GM23338 (cell line): Measurements from ENCODE around the gene RGL1.

Experiments
- CREB1 ChIP-seq: fragments of 250-450 bp; sonication (Bioruptor Pico); IDR thresholded peaks from 2 replicates; pipeline ENCODE4 v1.5.0; 2020; ENCODE audit warnings: low read depth, mild to moderate bottlenecking, moderate library complexity
- EZH2 ChIP-seq: fragments of 200-600 bp; sonication (generic); IDR thresholded peaks from one replicate; pipeline ENCODE4 v1.8.0; 2017; ENCODE audit warnings: antibody characterized with exemption, mild to moderate bottlenecking, low read depth; ENCODE audit not compliant: unreplicated experiment
- EZH2phosphoT487 ChIP-seq: fragments of 200-600 bp; sonication (generic); IDR thresholded peaks from one replicate; pipeline ENCODE4 v1.8.1; 2018; ENCODE audit warnings: antibody characterized with exemption; ENCODE audit not compliant: unreplicated experiment
- TF ChIP-seq, protein P1 (sequence below), 2 experiments: fragments of 200-600 bp in 1 of 2; sonication (generic) in 1 of 2; conservative IDR thresholded peaks; 2 replicates each; pipeline versions ENCODE4 v1.5.1 to v1.6.1; 2016 to 2017; ENCODE audit warnings: antibody characterized with exemption in 2 of 2, low read depth in 2 of 2, mild to moderate bottlenecking in 2 of 2, moderate library complexity in 1 of 2
- TF ChIP-seq, protein P2 (sequence below): IDR thresholded peaks from one replicate; pipeline ENCODE4 v1.6.1; 2018; ENCODE audit warnings: antibody characterized with exemption; ENCODE audit not compliant: unreplicated experiment
- TF ChIP-seq, protein P3 (sequence below): IDR thresholded peaks from 2 replicates; pipeline ENCODE4 v1.6.1; 2016; ENCODE audit warnings: antibody characterized with exemption

DNA sequence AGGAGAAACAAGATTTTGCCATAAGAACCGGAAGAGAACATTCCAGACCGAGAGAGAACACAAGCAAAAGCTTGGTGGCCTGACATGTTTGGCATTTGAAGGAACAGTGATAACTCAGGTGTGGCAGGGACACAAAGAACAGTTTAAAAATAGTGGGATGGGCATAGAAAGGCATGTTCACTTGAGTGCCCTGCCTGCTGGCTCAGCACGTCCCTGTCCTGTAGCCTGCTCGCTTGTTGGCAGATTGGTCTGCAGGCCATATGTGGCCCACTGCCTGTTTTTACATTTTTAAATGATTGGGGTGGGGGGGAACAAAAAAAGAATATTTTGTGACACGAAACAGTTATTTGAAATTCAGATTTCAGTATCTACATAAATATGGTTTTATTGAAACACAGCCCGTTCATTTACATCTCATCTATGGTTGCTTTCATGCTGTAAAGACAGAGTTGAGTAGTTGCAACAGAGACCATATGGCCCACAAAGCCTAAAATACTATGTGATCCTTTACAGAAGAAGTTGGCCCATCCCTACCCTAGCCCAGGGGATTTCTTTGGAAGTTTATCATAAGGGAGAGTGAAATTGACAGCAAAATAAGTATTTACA lies 100.7 kb downstream of the RGL1 start:
- TF ChIP-seq, protein P1, sequence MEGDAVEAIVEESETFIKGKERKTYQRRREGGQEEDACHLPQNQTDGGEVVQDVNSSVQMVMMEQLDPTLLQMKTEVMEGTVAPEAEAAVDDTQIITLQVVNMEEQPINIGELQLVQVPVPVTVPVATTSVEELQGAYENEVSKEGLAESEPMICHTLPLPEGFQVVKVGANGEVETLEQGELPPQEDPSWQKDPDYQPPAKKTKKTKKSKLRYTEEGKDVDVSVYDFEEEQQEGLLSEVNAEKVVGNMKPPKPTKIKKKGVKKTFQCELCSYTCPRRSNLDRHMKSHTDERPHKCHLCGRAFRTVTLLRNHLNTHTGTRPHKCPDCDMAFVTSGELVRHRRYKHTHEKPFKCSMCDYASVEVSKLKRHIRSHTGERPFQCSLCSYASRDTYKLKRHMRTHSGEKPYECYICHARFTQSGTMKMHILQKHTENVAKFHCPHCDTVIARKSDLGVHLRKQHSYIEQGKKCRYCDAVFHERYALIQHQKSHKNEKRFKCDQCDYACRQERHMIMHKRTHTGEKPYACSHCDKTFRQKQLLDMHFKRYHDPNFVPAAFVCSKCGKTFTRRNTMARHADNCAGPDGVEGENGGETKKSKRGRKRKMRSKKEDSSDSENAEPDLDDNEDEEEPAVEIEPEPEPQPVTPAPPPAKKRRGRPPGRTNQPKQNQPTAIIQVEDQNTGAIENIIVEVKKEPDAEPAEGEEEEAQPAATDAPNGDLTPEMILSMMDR (conservative IDR thresholded peaks at IDR 0.05; ENCODE audit: low read depth in 2 of 2) = no peak
- TF ChIP-seq EZH2 = no peak
- TF ChIP-seq, protein P2, sequence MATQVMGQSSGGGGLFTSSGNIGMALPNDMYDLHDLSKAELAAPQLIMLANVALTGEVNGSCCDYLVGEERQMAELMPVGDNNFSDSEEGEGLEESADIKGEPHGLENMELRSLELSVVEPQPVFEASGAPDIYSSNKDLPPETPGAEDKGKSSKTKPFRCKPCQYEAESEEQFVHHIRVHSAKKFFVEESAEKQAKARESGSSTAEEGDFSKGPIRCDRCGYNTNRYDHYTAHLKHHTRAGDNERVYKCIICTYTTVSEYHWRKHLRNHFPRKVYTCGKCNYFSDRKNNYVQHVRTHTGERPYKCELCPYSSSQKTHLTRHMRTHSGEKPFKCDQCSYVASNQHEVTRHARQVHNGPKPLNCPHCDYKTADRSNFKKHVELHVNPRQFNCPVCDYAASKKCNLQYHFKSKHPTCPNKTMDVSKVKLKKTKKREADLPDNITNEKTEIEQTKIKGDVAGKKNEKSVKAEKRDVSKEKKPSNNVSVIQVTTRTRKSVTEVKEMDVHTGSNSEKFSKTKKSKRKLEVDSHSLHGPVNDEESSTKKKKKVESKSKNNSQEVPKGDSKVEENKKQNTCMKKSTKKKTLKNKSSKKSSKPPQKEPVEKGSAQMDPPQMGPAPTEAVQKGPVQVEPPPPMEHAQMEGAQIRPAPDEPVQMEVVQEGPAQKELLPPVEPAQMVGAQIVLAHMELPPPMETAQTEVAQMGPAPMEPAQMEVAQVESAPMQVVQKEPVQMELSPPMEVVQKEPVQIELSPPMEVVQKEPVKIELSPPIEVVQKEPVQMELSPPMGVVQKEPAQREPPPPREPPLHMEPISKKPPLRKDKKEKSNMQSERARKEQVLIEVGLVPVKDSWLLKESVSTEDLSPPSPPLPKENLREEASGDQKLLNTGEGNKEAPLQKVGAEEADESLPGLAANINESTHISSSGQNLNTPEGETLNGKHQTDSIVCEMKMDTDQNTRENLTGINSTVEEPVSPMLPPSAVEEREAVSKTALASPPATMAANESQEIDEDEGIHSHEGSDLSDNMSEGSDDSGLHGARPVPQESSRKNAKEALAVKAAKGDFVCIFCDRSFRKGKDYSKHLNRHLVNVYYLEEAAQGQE = no peak
- no peak for TF ChIP-seq EZH2phosphoT487
- TF ChIP-seq, protein P3, sequence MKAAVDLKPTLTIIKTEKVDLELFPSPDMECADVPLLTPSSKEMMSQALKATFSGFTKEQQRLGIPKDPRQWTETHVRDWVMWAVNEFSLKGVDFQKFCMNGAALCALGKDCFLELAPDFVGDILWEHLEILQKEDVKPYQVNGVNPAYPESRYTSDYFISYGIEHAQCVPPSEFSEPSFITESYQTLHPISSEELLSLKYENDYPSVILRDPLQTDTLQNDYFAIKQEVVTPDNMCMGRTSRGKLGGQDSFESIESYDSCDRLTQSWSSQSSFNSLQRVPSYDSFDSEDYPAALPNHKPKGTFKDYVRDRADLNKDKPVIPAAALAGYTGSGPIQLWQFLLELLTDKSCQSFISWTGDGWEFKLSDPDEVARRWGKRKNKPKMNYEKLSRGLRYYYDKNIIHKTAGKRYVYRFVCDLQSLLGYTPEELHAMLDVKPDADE = no peak
- no peak for TF ChIP-seq CREB1
